Lung (tissue), 12 donors: ENCODE measurements around the gene ZNF775. TPM values are rescaled to one million over a fixed set of nuclear protein-coding genes. Genes with fewer than 3 reads are reported as not detected.

Experiments used
- ATAC-seq: fragments of 200-7000 bp; cut with Tn5 transposase; one replicate; pipeline ENCODE4 v1.9.1; 2020; ENCODE audit warnings: moderate number of reproducible peaks; ENCODE audit not compliant: insufficient read depth, low FRiP score
- DNase-seq, 3 donors: peaks; one replicate each; pipeline ENCODE4 v3.0.0-alpha.2; 2013 to 2017
- H3K27ac ChIP-seq, 2 donors: one replicate each; pipeline ENCODE4 v1.5.1; 2013; ENCODE audit warnings: mild to moderate bottlenecking in 2 of 2, moderate library complexity in 2 of 2, control low read depth in 1 of 2, inconsistent platforms in 1 of 2, low read depth in 1 of 2, low read length in 1 of 2
- H3K27me3 ChIP-seq, 3 donors: one replicate each; pipeline ENCODE4 v1.5.1; 2013; ENCODE audit warnings: low read length in 2 of 3; ENCODE audit not compliant: control insufficient read depth in 3 of 3, insufficient read depth in 3 of 3
- H3K36me3 ChIP-seq, 4 donors: one replicate each; pipeline ENCODE4 v1.5.1; 2013; ENCODE audit warnings: low read length in 4 of 4, mild to moderate bottlenecking in 1 of 4, moderate library complexity in 1 of 4; ENCODE audit not compliant: control insufficient read depth in 4 of 4, insufficient read depth in 4 of 4
- H3K4me1 ChIP-seq, 5 donors: one replicate each; pipeline ENCODE4 v1.5.1; 2013; ENCODE audit warnings: low read length in 5 of 5, mild to moderate bottlenecking in 2 of 5, moderate library complexity in 1 of 5; ENCODE audit not compliant: control insufficient read depth in 5 of 5, insufficient read depth in 5 of 5
- H3K4me3 ChIP-seq: one replicate; pipeline ENCODE4 v1.5.1; 2013; ENCODE audit warnings: mild to moderate bottlenecking, control low read depth, moderate library complexity
- H3K9ac ChIP-seq, 2 donors: one replicate each; pipeline ENCODE4 v1.5.1; 2013; ENCODE audit warnings: low read length in 2 of 2, control low read depth in 1 of 2; ENCODE audit not compliant: insufficient read depth in 1 of 2
- H3K9me3 ChIP-seq, 4 donors: one replicate each; pipeline ENCODE4 v1.5.1; 2013; ENCODE audit warnings: low read length in 3 of 4, mild to moderate bottlenecking in 1 of 4, moderate library complexity in 1 of 4; ENCODE audit not compliant: control insufficient read depth in 4 of 4, insufficient read depth in 3 of 4
- CTCF ChIP-seq: IDR thresholded peaks from 2 replicates; pipeline ENCODE4 v1.5.1; 2012; ENCODE audit warnings: mild to moderate bottlenecking; ENCODE audit errors: control extremely low read depth, extremely low read depth
- WGBS, 2 donors: extraction: QIAGEN DNeasy Blood & Tissue Kit; methylation state at CpG; one replicate each; pipeline ENCODE4 v1.1.7; 2013; 5-methylcytosine and 5-hydroxymethylcytosine counted together
- polyA plus RNA-seq, 2 donors: library from polyadenylated mRNA; stranded (reverse); fragments of 200-250 nt; gene quantifications; one replicate each; pipeline ENCODE4 v1.2.1, GENCODE V29; 2013
- total RNA-seq, 2 donors: library from RNA; depleted of rRNA in 1 of 2; stranded (reverse); fragments of >200 nt in 1 of 2; gene quantifications; one replicate each; pipeline ENCODE4 v1.2.1, GENCODE V29; 2014 to 2021
- donor health status: control.
- donor health status: control.
- donor health status: Bipolar disorder and iron deficiency.
- donor health status: healthy.
- donor health status: DM: yes; HTN: yes; CAD: no.

The ZNF775 gene
- total and polyA plus RNA-seq, 4 donors = 1.4 to 5.4 (median 3.8) TPM

- ATAC-seq = no peak
Observed at GRCh38 chr7:150435047-150435389, 55.9 kb downstream of the ZNF775 start.

GRCh38 chr7:150435390-150436073 lies 56.4 kb downstream of the ZNF775 start:
- H3K9me3 ChIP-seq = no peaks in the 10 kb centered on the region
- 62 to 66% methylated on average over 8 of the region's 8 CpGs for WGBS, 2 donors
- H3K27me3 ChIP-seq = no peaks in the 10 kb centered on the region
- ATAC-seq (peak; percentile 30), DNase-seq (no peak)
- H3K4me3 ChIP-seq = no peak overlapping the region
- no peak overlapping the region for H3K9ac ChIP-seq
- no peaks in the 10 kb centered on the region for H3K4me1 ChIP-seq
- no peaks in the 10 kb centered on the region for H3K36me3 ChIP-seq
- H3K27ac ChIP-seq = no peak overlapping the region
- no peak for TF ChIP-seq CTCF

More at GRCh38 chr7:150435047-150435389, 55.9 kb downstream of the ZNF775 start:
- DNase-seq = no peak
- no peak overlapping the region for H3K4me3 ChIP-seq
- H3K27ac ChIP-seq = no peak overlapping the region
- no peak for TF ChIP-seq CTCF
- H3K27me3 ChIP-seq = no peaks in the 10 kb centered on the region
- no peaks in the 10 kb centered on the region for H3K4me1 ChIP-seq
- no peaks in the 10 kb centered on the region for H3K36me3 ChIP-seq
- WGBS, 2 donors = 72 to 80% methylated on average over 4 of the region's 4 CpGs
- H3K9me3 ChIP-seq = no peaks in the 10 kb centered on the region
- no peak overlapping the region for H3K9ac ChIP-seq

- DNase-seq (no peak), ATAC-seq (no peak)
- Histone ChIP-seq H3K4me3 (no peak overlapping the region), H3K4me1 (no peaks in the 10 kb centered on the region), H3K36me3 (no peaks in the 10 kb centered on the region), H3K27me3 (no peaks in the 10 kb centered on the region), H3K9me3 (peaks cover 0 to 14% (median 0%) of the 10 kb centered on the region in 4 donors), H3K27ac (no peak overlapping the region), H3K9ac (no peak overlapping the region)
- WGBS, 2 donors = 55 to 59% methylated on average over 2 of the region's 2 CpGs
- TF ChIP-seq CTCF = no peak
Observed at GRCh38 chr7:150439967-150440366, 60.8 kb downstream of the ZNF775 start.

GRCh38 chr7:150441524-150441923 lies 62.4 kb downstream of the ZNF775 start:
- DNase-seq (no peak), ATAC-seq (no peak)
- Histone ChIP-seq H3K9me3 (peaks cover 0 to 14% (median 0%) of the 10 kb centered on the region in 4 donors), H3K9ac (no peak overlapping the region), H3K4me1 (no peaks in the 10 kb centered on the region), H3K36me3 (no peaks in the 10 kb centered on the region), H3K27ac (no peak overlapping the region), H3K4me3 (no peak overlapping the region), H3K27me3 (no peaks in the 10 kb centered on the region)
- TF ChIP-seq CTCF = no peak
